NCI-H2029 (cell line): ENCODE results near the gene CPNE5.
A peak's percentile ranks its signal among the peaks of the same experiment; 100 is the strongest.

Experiments used
- DNase-seq: peaks from one replicate; lab custom pipeline; 2025; lab: John Stamatoyannopoulos, UW

Gene CPNE5

GRCh38 chr6:36762123-36762522, 77.1 kb downstream of the CPNE5 start:
- DNase-seq: no peak

- no peak for DNase-seq
Measured at GRCh38 chr6:36760685-36761435, 78.4 kb downstream of the CPNE5 start.

GRCh38 chr6:36759148-36759759, 80.0 kb downstream of the CPNE5 start:
- peak; percentile 59 for DNase-seq

- no peak for DNase-seq
Measured at GRCh38 chr6:36758516-36759147, 80.6 kb downstream of the CPNE5 start.

- no peak for DNase-seq
Measured at GRCh38 chr6:36757943-36758508, 81.2 kb downstream of the CPNE5 start.

- no peak for DNase-seq
Measured at GRCh38 chr6:36757206-36757605, 82.0 kb downstream of the CPNE5 start.

GRCh38 chr6:36756786-36757185, 82.5 kb downstream of the CPNE5 start:
- DNase-seq: no peak

- DNase-seq: no peak
Measured at GRCh38 chr6:36755435-36756348, 83.6 kb downstream of the CPNE5 start.

- DNase-seq: no peak
Measured at GRCh38 chr6:36754582-36755434, 84.4 kb downstream of the CPNE5 start.

- DNase-seq: no peak
Measured at GRCh38 chr6:36753671-36754405, 85.4 kb downstream of the CPNE5 start.

- no peak for DNase-seq
Measured at GRCh38 chr6:36752886-36753506, 86.2 kb downstream of the CPNE5 start.

- peak; percentile 93 for DNase-seq
Measured at GRCh38 chr6:36752187-36752885, 86.9 kb downstream of the CPNE5 start.

- DNase-seq: no peak
Measured at GRCh38 chr6:36751833-36752186, 87.4 kb downstream of the CPNE5 start.

GRCh38 chr6:36751091-36751490, 88.2 kb downstream of the CPNE5 start:
- DNase-seq: no peak

- no peak for DNase-seq
Measured at GRCh38 chr6:36749829-36750489, 89.3 kb downstream of the CPNE5 start.

- DNase-seq: no peak
Measured at GRCh38 chr6:36746251-36746650, 93.0 kb downstream of the CPNE5 start.

GRCh38 chr6:36745836-36746235, 93.4 kb downstream of the CPNE5 start:
- no peak for DNase-seq

- DNase-seq: no peak
Measured at GRCh38 chr6:36745283-36745682, 94.0 kb downstream of the CPNE5 start.

GRCh38 chr6:36744304-36744673, 95.0 kb downstream of the CPNE5 start:
- no peak for DNase-seq
